Fibroblast of skin of scalp (primary cell): ENCODE data around the gene PIGU.
"Not testable (repeated sequence)": the region's sequence is repeated elsewhere in the genome, so short reads cannot be mapped to it uniquely, and the experiment has no call there.

Experiments used
- DNase-seq: peaks from one replicate; pipeline ENCODE4 v3.0.0-alpha.2; 2013

The PIGU gene

DNA sequence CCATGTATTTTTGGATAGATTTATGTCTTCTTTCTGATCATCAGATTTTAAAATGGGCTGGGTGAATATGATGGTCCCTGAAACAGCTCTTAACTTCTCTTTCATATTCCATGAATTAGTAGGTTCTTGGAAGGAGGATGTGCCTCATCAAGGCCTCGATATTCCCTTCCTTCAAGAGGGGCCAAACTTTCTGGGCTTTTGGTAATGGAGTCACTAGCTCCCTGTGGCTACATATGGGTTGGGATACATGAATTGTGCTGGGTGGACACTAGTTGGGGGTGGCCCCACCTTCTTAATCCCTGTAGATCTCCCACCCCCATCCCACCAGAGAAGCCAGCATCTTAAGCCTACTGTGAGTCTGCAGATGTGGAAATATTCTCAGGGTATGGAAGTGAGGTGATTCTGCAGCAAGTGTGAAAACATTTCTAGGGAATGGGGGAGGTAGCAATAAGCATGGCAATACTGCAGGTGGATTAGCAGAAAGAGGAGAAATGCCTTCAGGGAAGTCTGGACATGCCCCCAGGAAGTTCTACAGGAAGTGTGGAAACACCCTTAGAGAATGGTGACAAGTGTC lies 29.5 kb upstream of the PIGU start:
- no peak for DNase-seq

DNA sequence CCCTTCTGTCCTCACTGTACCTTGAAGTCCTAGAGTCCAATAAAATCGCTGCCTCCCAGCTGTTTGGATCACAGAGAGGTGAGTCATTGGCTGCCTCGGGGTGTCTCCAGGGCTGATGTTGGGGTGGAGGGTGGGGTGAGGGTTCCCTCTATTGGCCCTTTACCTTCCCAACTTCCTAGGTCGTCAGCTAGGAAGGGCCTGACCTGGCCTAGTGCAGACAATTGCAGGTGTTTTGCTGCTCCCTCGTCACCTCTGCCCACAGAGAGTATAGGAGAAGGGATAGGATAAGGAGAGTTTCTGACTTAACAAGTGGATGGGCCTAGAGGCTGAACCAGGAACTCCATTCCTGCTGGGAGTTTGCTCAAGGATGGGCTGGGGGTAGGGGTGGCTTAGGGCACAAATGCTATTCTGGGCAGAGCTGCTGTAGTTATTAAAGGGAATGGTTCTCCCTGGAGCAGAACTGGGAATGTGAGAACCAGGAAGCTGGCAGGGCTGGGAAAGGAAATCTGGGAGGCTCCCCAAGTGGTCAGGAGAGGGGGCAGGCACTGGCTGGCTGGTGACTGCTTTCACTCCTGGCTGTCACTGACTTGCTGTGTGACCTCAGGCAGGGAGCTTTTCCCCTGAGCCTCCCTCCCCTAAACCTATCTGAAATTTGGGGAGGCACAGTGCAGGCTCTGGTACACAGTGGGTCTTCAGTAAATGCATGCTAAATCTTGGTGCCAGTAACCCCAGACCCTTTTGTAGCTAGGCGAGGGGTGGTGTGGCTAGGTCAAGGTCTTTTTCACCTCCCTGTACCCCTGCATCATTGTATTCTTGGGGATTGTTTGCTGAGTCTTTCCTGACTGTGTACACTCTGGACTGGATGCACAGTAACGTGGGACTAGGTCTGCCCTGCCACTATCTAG lies 28.8 kb upstream of the PIGU start:
- no peak for DNase-seq

DNA sequence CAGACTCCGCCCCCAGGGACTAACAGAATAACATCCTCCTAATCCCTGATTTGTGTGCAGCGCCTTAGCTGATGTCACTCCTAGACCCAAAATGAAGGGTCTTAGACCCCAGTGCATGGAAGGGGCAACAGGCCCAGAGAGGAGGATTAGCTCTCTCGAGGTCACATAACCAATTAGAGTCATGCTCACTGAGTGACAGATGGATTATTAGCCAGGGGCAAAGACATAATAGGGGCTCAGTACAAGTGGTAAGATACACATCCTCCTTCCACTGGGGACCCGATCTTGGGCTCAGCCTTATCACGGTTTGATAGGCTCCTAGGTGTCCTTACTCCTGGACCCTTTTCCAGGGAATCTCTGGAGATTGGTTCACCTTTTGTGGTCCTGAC lies 28.1 kb upstream of the PIGU start:
- no peak for DNase-seq

DNA sequence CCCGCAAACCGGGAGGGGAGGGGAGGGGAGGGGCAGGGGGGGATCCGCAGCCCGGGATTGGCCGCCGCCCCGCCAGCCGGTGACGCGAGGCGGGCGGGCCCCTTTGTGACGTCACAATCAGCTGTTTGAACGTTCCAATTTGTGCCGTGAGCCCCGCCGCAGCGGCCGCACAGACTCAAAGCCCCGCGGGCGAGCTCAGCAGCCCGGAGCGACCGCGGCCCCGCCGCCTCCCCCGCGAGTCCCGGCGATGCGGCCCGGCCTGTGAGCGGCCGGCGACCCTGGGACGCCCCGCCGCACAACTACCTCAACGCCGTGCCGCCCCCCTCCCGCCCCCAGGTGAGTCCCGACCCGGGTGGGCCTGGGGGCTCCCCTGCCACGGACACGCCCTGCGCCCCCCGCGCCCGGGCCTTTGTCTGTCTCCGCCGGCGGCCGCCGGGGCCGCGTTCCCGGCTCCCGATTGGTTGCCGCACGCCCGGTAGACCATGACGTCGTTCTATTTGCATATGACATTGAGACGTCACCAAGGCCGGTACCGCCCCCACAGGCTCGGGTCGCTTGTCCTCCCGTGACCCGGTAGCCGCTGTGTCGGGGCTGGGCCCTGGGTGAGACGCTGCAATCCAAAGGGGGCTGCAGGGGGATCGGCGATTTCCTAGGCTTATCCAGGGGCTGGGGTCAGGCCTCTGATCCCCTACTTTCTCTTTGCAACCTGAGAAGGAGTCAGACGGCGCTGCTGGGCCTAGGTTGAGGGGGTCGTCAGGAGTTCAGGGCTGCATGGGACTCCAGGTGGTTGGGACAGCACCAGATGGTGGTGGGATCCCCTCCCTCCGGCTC lies 27.5 kb upstream of the PIGU start, which contains the start of gene TP53INP2:
TSS of gene TP53INP2 (plus strand) at position 168 of the 831 bp plus-strand sequence. CDS start 4,396 bp downstream, outside the sequence.
- peak; percentile 91 for DNase-seq

DNA sequence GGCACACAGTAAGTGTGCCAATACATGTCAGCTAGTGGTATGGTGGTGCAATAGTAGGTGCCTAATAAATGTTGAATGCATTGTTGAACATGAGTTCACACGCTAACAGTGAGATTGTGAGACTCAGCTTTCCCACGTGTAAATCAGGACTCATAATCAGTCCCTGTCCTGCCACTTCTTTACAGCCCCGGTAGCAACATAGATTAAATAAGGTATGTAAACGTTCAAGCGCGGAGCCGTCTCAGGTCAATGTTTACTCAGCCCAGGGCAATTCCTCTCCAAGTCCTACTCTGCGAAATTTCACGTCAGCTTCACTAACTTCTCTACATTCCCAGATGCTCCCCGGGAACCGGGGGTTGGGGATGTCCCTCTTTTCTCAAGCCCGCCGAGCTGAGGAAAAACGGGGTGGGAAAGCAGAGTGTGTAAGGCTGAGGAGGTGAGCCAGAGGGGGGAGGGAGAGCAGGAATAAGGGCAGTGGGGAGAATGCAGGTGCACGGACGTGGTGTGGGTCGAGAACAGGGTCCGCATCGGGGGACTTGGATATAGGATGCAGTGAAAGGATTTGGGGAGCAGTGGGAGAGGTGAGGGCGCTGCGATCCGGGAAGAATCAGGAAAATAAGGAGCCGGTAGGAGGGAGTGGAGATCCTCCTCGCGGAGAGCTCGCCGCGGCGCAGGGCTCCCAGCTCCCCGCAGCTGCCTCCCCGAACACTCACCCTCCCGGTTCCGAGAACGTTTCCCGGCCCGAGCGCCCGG lies 26.7 kb upstream of the PIGU start:
- DNase-seq: no peak

DNA sequence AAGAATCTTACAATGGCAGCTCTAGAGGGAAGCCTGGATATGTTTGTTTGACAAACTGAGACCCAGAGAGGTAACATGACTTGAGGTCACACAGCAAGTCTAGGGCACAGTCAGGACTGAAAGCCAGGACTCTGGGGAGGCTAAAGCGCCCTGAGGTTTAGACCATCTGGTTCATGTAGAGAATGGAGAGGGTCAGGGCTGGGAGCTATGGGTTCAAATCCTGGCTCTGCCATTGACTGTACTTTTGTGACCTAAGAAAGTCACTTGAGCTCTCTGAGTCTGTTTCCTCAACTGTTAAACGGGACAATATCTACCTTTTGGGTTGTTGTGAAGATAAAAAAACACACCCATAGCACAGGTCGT lies 26.1 kb upstream of the PIGU start:
- no peak for DNase-seq

DNA sequence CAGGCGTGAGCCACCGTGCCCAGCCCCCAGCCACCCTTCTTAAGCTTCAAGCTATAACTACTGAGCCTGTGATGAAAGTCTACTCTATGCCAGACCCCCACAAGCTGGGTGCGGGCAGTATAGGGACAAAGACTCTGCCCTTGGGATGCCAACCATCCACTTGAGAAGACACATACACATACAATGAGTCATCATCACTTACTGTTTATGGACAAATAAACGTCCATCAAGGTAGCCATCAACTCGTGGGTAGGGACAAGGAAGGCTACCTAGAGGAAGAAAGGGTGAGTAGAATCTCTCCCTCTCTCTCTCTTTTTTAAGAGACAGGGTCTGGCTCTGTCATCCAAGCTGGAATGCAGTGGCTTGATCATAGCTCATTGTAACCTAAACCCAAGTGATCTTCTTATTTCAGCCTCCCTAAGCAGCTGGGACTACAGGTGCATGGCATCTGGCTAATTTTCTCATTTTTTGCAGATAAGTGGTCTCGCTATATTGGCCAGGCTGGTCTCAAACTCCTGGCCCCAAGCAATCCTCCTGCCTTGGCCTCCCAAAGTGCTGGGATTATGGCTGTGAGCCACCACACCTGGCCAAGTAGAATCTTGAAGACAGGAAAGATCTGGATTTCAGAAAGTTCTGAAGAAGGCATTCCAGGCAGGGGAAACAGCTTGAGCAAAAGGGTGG lies 24.7 kb upstream of the PIGU start:
- DNase-seq: no peak

DNA sequence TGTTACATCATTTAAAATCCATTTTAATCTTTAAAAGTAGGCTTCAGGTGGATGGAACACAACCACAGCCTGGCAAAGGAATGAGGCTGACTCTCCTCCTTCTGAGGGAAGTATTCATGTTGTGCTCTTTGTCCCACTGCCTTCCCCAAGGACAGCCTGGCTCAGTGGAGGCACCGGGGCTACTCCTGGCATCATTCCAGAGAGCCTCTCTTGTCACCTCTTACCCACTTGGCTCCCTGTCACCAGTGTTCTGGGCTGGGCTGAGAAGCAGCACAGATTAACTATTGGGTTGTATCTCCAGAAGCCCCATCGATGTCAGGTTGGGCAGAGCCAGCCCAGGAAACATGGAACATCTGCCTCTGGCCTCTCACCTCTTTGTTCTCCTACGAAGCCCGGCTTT lies 16.5 kb upstream of the PIGU start:
- no peak for DNase-seq

DNA sequence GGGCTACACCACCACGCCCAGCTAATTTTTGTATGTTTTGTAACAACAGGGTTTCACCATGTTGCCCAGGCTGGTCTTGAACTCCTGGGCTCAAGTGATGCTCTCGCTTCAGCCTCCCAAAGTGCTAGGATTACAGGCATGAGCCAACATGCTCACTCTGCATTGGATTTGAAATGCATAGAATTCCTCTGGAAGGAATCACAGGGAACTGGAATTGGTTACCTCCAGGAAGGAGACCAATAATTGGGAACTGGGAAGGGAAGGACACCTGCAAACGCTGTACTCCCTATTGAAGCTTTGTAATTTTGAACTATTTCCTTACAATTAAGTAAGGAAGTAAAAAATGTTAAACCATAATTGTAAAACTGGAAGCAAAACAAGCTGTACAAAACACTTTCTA lies 14.9 kb upstream of the PIGU start:
- no peak for DNase-seq

DNA sequence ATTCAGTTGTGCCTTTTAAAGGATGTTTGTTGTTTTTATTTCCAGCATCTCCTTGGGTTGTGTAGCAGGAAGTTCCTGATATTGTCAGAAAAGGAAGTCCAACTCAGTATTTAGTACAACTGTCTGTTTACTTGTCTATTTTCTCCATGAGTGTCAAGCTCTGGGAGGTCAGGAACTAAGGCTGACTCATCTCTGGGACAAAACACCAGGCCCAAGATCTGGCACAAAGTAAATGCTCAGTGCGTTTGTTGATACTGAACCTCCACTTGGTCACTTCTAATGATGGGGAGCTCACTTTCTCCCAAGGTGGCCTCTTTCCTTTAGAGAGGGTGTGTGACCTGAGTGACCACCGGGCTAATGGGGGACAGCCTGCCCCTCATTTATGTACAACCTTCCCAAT lies 12.6 kb upstream of the PIGU start:
- no peak for DNase-seq

DNA sequence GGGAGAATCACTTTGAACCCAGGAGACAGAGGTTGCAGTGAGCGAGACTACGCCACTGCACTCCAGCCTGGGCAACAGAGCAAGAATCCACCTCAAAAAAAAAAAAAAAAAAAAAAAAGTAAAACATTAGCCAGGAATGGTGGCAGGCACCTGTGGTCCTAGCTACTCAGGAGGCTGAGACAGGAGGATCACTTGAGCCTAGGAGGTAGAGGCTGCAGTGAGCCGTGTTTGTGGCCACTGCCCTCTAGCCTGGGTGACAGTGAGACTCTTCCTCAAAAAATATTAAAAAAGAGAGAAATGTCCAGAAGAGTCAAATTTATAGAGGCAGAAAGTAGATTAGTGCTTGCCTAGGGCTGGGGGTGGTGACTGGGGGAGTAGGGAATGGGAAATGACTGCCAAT lies 6.8 kb upstream of the PIGU start:
- no peak for DNase-seq

DNA sequence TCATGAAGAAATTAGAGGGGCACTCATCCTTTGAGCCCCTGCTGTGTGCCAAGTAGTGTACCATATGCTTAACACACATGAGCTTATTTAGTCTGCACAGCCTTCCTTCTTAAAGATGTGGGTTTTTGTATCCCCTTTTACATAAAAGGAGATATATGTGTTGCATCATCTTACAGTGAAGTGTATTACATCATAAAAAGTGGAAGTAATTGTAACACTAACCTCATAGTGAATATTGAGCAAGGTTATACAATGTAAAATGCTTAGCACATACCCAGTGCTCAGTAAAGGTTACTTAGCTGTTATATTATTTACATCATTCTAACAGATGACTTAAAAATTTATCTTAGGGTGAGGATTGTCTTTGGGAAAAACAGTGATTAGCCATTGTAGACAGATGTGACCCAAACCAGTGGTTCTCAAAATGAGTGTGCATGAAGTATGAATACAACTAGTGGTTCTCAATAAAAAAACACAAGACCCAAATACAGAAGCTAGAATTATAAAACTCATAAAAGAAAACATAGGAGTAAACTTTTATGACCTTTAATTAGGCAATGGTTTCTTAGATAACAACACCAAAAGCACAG lies 3.8 kb upstream of the PIGU start:
- DNase-seq: no peak

DNA sequence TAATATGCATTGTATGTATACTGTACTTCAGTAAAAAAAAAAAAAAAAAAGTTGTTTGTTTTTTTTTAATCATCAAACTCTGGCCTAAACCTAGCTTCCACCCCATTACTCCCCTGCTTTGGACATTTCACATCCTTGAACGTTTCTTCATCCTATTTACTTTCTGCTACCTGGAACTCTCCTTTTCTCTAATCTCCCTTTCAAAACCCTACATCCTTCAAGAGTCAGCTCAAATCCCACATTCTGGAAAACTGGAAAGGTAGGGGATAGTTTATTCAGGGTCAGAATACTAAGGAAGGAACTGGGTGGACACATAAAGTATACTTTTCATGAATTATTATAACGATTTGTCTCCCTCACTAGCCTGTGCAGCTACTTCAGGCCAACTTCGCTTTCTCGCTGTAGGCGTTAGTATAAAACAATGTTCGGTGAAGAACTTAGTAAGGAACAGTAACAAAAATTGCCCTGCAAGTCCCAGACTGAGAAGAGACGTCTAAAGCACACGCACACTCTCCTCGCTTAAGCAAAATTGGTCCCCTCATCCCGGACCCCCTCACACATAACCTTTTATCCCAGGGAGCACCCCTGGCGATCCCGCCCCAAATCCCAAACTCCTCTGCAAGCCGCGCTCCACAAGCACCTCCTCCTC lies 775 bp downstream of the PIGU start:
- no peak for DNase-seq

DNA sequence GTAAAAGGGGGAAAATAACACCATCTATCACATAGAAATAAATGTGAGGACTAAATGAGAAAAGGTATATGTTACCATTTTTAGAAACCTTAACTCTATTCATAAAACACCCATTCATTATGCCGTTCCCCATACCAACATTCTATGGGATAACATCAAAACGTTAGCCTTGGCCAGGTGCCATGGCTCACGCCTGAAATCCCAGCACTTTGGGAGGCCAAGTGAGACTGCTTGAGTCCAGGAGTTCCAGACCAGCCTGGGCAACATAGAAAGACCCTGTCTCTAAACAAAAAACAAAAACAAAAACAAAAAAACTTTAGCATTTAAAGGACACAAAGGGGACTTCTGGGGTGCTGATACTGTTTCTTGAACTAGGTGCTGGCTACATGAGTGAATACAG lies 1.3 kb downstream of the PIGU start:
- no peak for DNase-seq

DNA sequence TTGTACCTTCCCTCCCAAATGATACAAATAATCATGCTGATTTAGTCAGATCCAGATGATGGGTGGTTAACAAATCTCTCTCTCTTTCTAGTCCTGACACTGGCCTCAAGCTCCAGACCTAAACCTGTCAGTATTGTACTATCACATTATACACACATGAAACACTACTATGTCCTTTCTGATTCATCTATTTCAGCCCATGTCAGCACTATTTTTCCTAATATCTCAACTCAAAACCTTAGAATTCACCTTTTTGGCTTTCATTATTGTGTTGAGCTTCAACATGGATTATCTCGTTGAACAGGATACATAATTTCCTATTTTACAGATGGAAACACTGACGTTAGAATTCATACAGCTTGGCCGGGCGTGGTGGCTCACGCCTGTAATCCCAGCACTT lies 3.5 kb downstream of the PIGU start:
- DNase-seq: no peak

DNA sequence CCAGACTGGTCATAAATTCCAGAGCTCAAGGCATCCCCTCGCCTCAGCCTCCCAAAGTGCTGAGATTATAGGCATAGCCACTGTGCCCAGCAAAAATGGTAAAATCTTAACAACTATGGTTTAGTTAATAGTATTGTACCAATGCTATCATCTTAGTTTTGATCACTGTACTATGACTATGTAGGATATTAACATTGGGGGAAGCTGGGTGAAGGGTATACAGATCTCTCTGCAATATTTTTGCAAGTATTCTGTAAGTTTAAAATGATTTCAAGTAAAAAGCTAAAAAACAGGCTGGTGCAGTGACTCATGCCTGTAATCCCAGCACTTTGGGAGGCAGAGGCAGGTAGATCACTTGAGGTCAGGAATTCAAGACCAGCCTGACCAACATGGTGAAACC lies 7.8 kb downstream of the PIGU start:
- no peak for DNase-seq

DNA sequence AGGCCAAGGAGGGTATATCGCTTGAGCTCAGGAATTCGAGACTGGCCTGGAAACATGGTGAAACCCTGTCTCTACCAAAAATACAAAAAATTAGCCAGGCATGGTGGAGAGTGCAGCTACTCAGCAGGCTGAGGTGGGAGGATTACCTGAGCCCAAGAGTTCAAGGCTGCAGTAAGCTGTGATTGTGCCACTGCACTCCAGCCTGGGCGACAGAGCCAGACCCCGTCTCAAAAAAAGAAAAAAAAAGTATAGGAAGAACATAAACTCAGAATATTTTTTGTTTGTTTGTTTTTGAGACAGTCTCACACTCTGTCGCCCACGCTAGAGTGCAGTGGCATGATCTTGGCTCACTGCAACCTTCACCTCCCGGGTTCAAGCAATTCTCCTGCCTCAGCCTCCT lies 12.1 kb downstream of the PIGU start:
- not testable (repeated sequence) for DNase-seq

DNA sequence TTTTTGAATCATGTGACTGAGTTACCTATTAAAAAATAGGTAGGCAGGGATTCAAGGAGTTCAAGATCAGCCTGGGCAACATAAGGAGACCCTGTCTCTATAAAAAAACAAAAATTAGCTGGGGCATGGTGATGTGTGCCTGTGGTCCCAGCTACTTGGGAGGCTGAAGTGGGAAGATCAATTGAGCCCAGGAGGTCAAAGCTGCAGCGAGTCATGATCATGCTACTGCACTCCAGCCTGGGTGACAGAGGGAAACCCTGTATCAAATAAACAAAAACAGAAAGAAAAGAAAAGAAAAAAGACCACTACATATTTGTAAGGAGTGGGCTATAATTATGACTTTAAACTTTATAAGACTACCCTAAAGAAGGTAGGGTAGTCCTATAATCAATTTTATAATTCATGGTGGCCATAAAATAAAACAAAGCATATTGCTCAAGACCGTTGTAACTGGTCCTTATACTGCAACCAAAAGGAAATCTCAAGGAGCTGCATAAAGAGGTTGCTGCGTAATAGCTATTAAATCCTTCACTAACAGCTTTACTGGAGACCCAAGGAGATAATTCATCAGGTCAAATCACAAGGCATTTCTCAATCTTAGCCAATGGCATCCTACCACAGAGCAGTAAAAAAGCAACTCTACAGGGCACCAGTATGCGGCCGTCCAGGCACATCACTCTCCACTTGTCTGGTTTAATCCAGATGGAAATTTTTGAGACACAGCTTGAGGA lies 13.5 kb downstream of the PIGU start:
- no peak for DNase-seq

DNA sequence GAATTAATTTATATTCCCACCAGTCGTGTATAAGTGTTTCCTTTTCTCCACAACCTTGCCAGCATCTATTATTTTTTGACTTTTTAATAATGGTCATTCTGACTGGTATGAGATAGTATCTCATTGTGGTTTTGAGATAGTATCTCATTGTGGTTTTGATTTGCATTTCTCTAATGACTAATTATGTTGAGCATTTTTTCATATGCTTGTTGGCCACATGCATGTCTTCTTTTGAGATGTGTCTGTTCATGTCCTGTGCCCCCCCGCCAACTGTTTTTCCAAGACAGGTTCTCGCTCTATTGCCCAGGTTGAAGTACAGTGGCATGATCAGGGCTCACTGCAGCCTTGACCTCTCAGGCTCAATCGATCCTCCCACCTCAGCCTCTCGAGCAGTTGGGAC lies 15.1 kb downstream of the PIGU start:
- peak; percentile 13 for DNase-seq

DNA sequence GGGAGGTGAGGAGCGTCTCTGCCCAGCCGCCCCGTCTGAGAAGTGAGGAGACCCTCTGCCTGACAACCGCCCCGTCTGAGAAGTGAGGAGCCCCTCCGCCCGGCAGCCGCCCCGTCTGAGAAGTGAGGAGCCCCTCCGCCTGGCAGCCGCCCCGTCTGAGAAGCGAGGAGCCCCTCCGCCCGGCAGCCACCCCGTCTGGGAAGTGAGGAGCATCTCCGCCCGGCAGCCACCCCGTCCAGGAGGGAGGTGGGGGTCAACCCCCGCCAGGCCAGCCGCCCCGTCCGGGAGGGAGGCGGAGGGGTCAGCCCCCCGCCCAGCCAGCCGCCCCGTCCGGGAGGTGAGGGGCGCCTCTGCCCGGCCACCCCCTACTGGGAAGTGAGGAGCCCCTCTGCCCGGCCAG lies 18.2 kb downstream of the PIGU start:
- DNase-seq: not testable (repeated sequence)
